ENCODE data around the gene SEPTIN12.

- TF ChIP-seq HMGXB4 (CRISPR knock-in tag; IDR thresholded peaks at IDR 0.05) (no peak), CTCF (IDR thresholded peaks at IDR 0.05) (no peak), ATF2 (CRISPR knock-in tag; IDR thresholded peaks at IDR 0.05; ENCODE audit: borderline replicate concordance, low read depth) (no peak), ZNF423 (CRISPR knock-in tag; IDR thresholded peaks at IDR 0.05) (no peak), USF2 (CRISPR knock-in tag; IDR thresholded peaks at IDR 0.05) (no peak)
Observed at GRCh38 chr16:4811773-4812172, 23.6 kb upstream of the SEPTIN12 start.
